CD4-positive, CD25-positive, alpha-beta regulatory T cell (primary cell): ENCODE measurements around the gene CUX1. TPM values are rescaled to one million over a fixed set of nuclear protein-coding genes. Genes with fewer than 3 reads are reported as not detected.
A peak's percentile ranks its signal among the peaks of the same experiment; 100 is the strongest.
"Not testable (repeated sequence)": the region's sequence is repeated elsewhere in the genome, so short reads cannot be mapped to it uniquely, and the experiment has no call there.

ENCODE experiments used
- ATAC-seq, 2 donors: fragments of 150-1000 bp; cut with Tn5 transposase; one replicate each; pipeline ENCODE4 v1.10.0; 2021; ENCODE audit warnings: low read depth in 2 of 2, moderate number of reproducible peaks in 2 of 2, moderate library complexity in 1 of 2
- DNase-seq, 3 donors: peaks; one replicate each; pipeline versions ENCODE4 v3.0.0 to v3.0.0-alpha.2; 2012 to 2022; ENCODE audit warnings: mixed read lengths in 1 of 3
- H3K27ac ChIP-seq: one replicate; pipeline ENCODE4 v1.7.0; 2013; ENCODE audit warnings: mild to moderate bottlenecking, low read length; ENCODE audit not compliant: insufficient read depth, poor library complexity, severe bottlenecking
- H3K27me3 ChIP-seq: one replicate; pipeline ENCODE4 v1.7.0; 2013; ENCODE audit warnings: low read length; ENCODE audit not compliant: control insufficient read depth, insufficient read depth
- H3K36me3 ChIP-seq: one replicate; pipeline ENCODE4 v1.7.0; 2013; ENCODE audit warnings: mild to moderate bottlenecking, low read length, moderate library complexity; ENCODE audit not compliant: control insufficient read depth, insufficient read depth
- H3K4me1 ChIP-seq: 2 replicates; pipeline ENCODE4 v1.7.0; 2013; ENCODE audit warnings: mild to moderate bottlenecking, low read length; ENCODE audit not compliant: insufficient read depth, control insufficient read depth, poor library complexity, severe bottlenecking
- H3K4me3 ChIP-seq: one replicate; pipeline ENCODE4 v1.7.0; 2013; ENCODE audit warnings: low read depth, mild to moderate bottlenecking, low read length, moderate library complexity
- H3K9me3 ChIP-seq, 2 experiments: 1 replicate in 1 of 2; 2 replicates in 1 of 2; pipeline ENCODE4 v1.7.0; 2013; ENCODE audit warnings: low read length in 2 of 2, mild to moderate bottlenecking in 1 of 2, moderate library complexity in 1 of 2; ENCODE audit not compliant: control insufficient read depth in 2 of 2
- H3K27ac Mint-ChIP-seq, 3 donors: one replicate each; pipeline ENCODE4 v1.8.0; 2020 to 2022; ENCODE audit warnings: mild to moderate bottlenecking in 3 of 3, mixed read lengths in 3 of 3, moderate library complexity in 2 of 3
- H3K27me3 Mint-ChIP-seq: one replicate; pipeline ENCODE4 v1.8.0; 2022; ENCODE audit warnings: mild to moderate bottlenecking, mixed read lengths
- H3K36me3 Mint-ChIP-seq: one replicate; pipeline ENCODE4 v1.8.0; 2020; ENCODE audit warnings: mixed read lengths
- H3K4me1 Mint-ChIP-seq, 4 donors: one replicate each; pipeline ENCODE4 v1.8.0; 2020 to 2022; ENCODE audit warnings: mixed read lengths in 4 of 4, mild to moderate bottlenecking in 1 of 4
- H3K4me3 Mint-ChIP-seq, 4 donors: one replicate each; pipeline ENCODE4 v1.8.0; 2020 to 2022; ENCODE audit warnings: mild to moderate bottlenecking in 4 of 4, mixed read lengths in 4 of 4, moderate library complexity in 3 of 4
- H3K9me3 Mint-ChIP-seq, 7 donors: one replicate each; pipeline ENCODE4 v1.8.0; 2020 to 2022; ENCODE audit warnings: mixed read lengths in 7 of 7, mild to moderate bottlenecking in 3 of 7, moderate library complexity in 2 of 7
- polyA plus RNA-seq, 4 donors: library from polyadenylated mRNA; unstranded; fragments of 300-500 nt; fragmentation: Illumina TruSeq; gene quantifications; one replicate each; pipeline ENCODE4 v1.2.3, GENCODE V29; 2021
- total RNA-seq: library from RNA; stranded (reverse); gene quantifications from one replicate; pipeline ENCODE4 v1.2.3, GENCODE V29; 2022

Gene CUX1
- total and polyA plus RNA-seq, 5 donors from 2014 or later, result 6.0 to 45.1 (median 7.8) TPM

- peaks cover 0 to 1% (median 0%) of the 10 kb centered on the region in 7 donors for H3K9me3 Mint-ChIP-seq
- no peak overlapping the region for H3K4me3 Mint-ChIP-seq
- peaks cover 12% of the 10 kb centered on the region for H3K27me3 Mint-ChIP-seq
- ATAC-seq (no peak), DNase-seq (no peak)
- Histone ChIP-seq H3K27me3 (no peaks in the 10 kb centered on the region), H3K4me1 (no peaks in the 10 kb centered on the region), H3K27ac (no peak overlapping the region), H3K9me3 (no peaks in the 10 kb centered on the region), H3K36me3 (no peaks in the 10 kb centered on the region), H3K4me3 (no peak overlapping the region)
- H3K27ac Mint-ChIP-seq, result no peak overlapping the region
- no peaks in the 10 kb centered on the region for H3K36me3 Mint-ChIP-seq
- H3K4me1 Mint-ChIP-seq, result no peaks in the 10 kb centered on the region
Measured at GRCh38 chr7:101787864-101788263, 29.6 kb upstream of the CUX1 start.

GRCh38 chr7:101788517-101788916, 28.9 kb upstream of the CUX1 start:
- no peak overlapping the region for H3K4me3 ChIP-seq
- H3K27ac Mint-ChIP-seq, result no peak overlapping the region
- no peaks in the 10 kb centered on the region for H3K4me1 ChIP-seq
- no peaks in the 10 kb centered on the region for H3K36me3 ChIP-seq
- H3K27ac ChIP-seq, result no peak overlapping the region
- H3K36me3 Mint-ChIP-seq, result no peaks in the 10 kb centered on the region
- no peaks in the 10 kb centered on the region for H3K4me1 Mint-ChIP-seq
- H3K27me3 Mint-ChIP-seq, result peaks cover 12% of the 10 kb centered on the region
- DNase-seq (no peak), ATAC-seq (no peak)
- no peaks in the 10 kb centered on the region for H3K27me3 ChIP-seq
- peaks cover 0 to 1% (median 0%) of the 10 kb centered on the region in 7 donors for H3K9me3 Mint-ChIP-seq
- no peak overlapping the region for H3K4me3 Mint-ChIP-seq
- H3K9me3 ChIP-seq, result no peaks in the 10 kb centered on the region

- Mint-ChIP-seq H3K27ac (peak overlapping the region in 1 of 3 donors; percentile 38), H3K9me3 (peaks cover 0 to 1% (median 0%) of the 10 kb centered on the region in 7 donors), H3K36me3 (no peaks in the 10 kb centered on the region), H3K4me1 (no peaks in the 10 kb centered on the region), H3K4me3 (no peak overlapping the region), H3K27me3 (peaks cover 18% of the 10 kb centered on the region)
- Histone ChIP-seq H3K36me3 (no peaks in the 10 kb centered on the region), H3K4me1 (no peaks in the 10 kb centered on the region), H3K27ac (no peak overlapping the region), H3K4me3 (no peak overlapping the region), H3K9me3 (no peaks in the 10 kb centered on the region), H3K27me3 (no peaks in the 10 kb centered on the region)
- DNase-seq, result no peak
- ATAC-seq, result no peak
Measured at GRCh38 chr7:101790566-101791293, 26.7 kb upstream of the CUX1 start.

GRCh38 chr7:101792051-101792681, 25.3 kb upstream of the CUX1 start:
- DNase-seq, result no peak
- Mint-ChIP-seq H3K4me3 (no peak overlapping the region), H3K4me1 (no peaks in the 10 kb centered on the region), H3K27me3 (peaks cover 15% of the 10 kb centered on the region), H3K36me3 (no peaks in the 10 kb centered on the region), H3K9me3 (peaks cover 0 to 1% (median 0%) of the 10 kb centered on the region in 7 donors), H3K27ac (no peak overlapping the region)
- no peaks in the 10 kb centered on the region for H3K4me1 ChIP-seq
- no peak for ATAC-seq
- no peaks in the 10 kb centered on the region for H3K27me3 ChIP-seq
- H3K9me3 ChIP-seq, result no peaks in the 10 kb centered on the region
- no peak overlapping the region for H3K4me3 ChIP-seq
- no peaks in the 10 kb centered on the region for H3K36me3 ChIP-seq
- no peak overlapping the region for H3K27ac ChIP-seq

- H3K4me1 ChIP-seq, H3K27ac Mint-ChIP-seq, H3K27me3 ChIP-seq, DNase-seq, H3K4me3 ChIP-seq, H3K36me3 ChIP-seq, ATAC-seq, H3K27ac ChIP-seq, H3K4me1 Mint-ChIP-seq, H3K36me3 Mint-ChIP-seq, H3K9me3 ChIP-seq, H3K4me3 Mint-ChIP-seq, H3K9me3 Mint-ChIP-seq: not testable (repeated sequence)
- peaks cover 15% of the 10 kb centered on the region for H3K27me3 Mint-ChIP-seq
Measured at GRCh38 chr7:101792682-101793071, 24.7 kb upstream of the CUX1 start.

GRCh38 chr7:101795461-101795860, 22.0 kb upstream of the CUX1 start:
- no peak for ATAC-seq
- no peak overlapping the region for H3K27ac Mint-ChIP-seq

GRCh38 chr7:101798173-101798572, 19.3 kb upstream of the CUX1 start:
- DNase-seq, ATAC-seq, H3K36me3 ChIP-seq, H3K9me3 Mint-ChIP-seq, H3K4me3 ChIP-seq, H3K36me3 Mint-ChIP-seq, H3K27ac ChIP-seq, H3K4me1 Mint-ChIP-seq, H3K27me3 ChIP-seq, H3K27ac Mint-ChIP-seq, H3K9me3 ChIP-seq, H3K4me1 ChIP-seq, H3K4me3 Mint-ChIP-seq: not testable (repeated sequence)
- H3K27me3 Mint-ChIP-seq, result peaks cover 29% of the 10 kb centered on the region

More at GRCh38 chr7:101795461-101795860, 22.0 kb upstream of the CUX1 start:
- Histone ChIP-seq H3K9me3 (no peaks in the 10 kb centered on the region), H3K27me3 (no peaks in the 10 kb centered on the region), H3K4me1 (no peaks in the 10 kb centered on the region), H3K36me3 (no peaks in the 10 kb centered on the region), H3K27ac (no peak overlapping the region), H3K4me3 (no peak overlapping the region)
- no peak for DNase-seq
- peaks cover 0 to 2% (median 0%) of the 10 kb centered on the region in 7 donors for H3K9me3 Mint-ChIP-seq
- H3K27me3 Mint-ChIP-seq, result peaks cover 18% of the 10 kb centered on the region
- no peaks in the 10 kb centered on the region for H3K4me1 Mint-ChIP-seq
- no peaks in the 10 kb centered on the region for H3K36me3 Mint-ChIP-seq
- no peak overlapping the region for H3K4me3 Mint-ChIP-seq
